Caco-2 (cell line): ENCODE measurements around the gene MED12L. TPM values are rescaled to one million over a fixed set of nuclear protein-coding genes. Genes with fewer than 3 reads are reported as not detected.

Experiments used
- BruUV-seq: library from RNA; stranded (reverse); fragments of 400-500 nt; replicated peaks from 2 replicates; lab custom pipeline; 2021; lab: Mats Ljungman, UMichigan
- CTCF ChIA-PET: fragments of 300-600 bp; sonication (Branson Sonifier 250); formaldehyde crosslinking; loops from one replicate; lab custom pipeline; 2022; ENCODE audit warnings: antibody characterized with exemption; lab: Charles Lee
- POLR2A ChIA-PET: fragments of 300-600 bp; sonication (Branson Sonifier 250); formaldehyde crosslinking; loops from one replicate; lab custom pipeline; 2022; ENCODE audit warnings: antibody characterized with exemption; lab: Charles Lee
- DNase-seq, 2 experiments: peaks; one replicate each; pipeline versions ENCODE4 v3.0.0 to v3.0.0-alpha.2; 2020 to 2022
- H3K27me3 ChIP-seq: replicated peaks from 2 replicates; pipeline ENCODE4 v1.6.0; 2011; ENCODE audit warnings: low read length; ENCODE audit not compliant: control insufficient read depth, insufficient read depth
- H3K36me3 ChIP-seq: 2 replicates; pipeline ENCODE4 v1.5.1; 2011; ENCODE audit warnings: low read length; ENCODE audit not compliant: control insufficient read depth, insufficient read depth
- H3K4me1 ChIP-seq: fragments of 250-450 bp; sonication (Bioruptor Pico); 2 replicates; pipeline ENCODE4 v1.5.1; 2020; ENCODE audit warnings: mild to moderate bottlenecking
- H3K4me3 ChIP-seq: 2 replicates; pipeline ENCODE4 v1.5.1; 2011; ENCODE audit warnings: low read depth, mild to moderate bottlenecking, control low read depth, low read length
- H3K9me3 ChIP-seq: fragments of 250-450 bp; sonication (Bioruptor Pico); 2 replicates; pipeline ENCODE4 v1.5.1; 2020; ENCODE audit warnings: mild to moderate bottlenecking, moderate library complexity
- H3K27ac Mint-ChIP-seq: one replicate; pipeline ENCODE4 v1.8.0; 2022; ENCODE audit warnings: mixed read lengths; ENCODE audit not compliant: unreplicated experiment
- H3K27me3 Mint-ChIP-seq: one replicate; pipeline ENCODE4 v1.8.0; 2022; ENCODE audit warnings: mixed read lengths; ENCODE audit not compliant: insufficient read depth, unreplicated experiment
- H3K36me3 Mint-ChIP-seq: one replicate; pipeline ENCODE4 v1.8.0; 2022; ENCODE audit warnings: mild to moderate bottlenecking, mixed read lengths; ENCODE audit not compliant: insufficient read depth, unreplicated experiment
- H3K4me1 Mint-ChIP-seq: one replicate; pipeline ENCODE4 v1.8.0; 2022; ENCODE audit warnings: low read depth, mixed read lengths; ENCODE audit not compliant: unreplicated experiment
- H3K4me3 Mint-ChIP-seq: one replicate; pipeline ENCODE4 v1.8.0; 2022; ENCODE audit warnings: mild to moderate bottlenecking, moderate library complexity, mixed read lengths; ENCODE audit not compliant: unreplicated experiment
- H3K9me3 Mint-ChIP-seq: one replicate; pipeline ENCODE4 v1.8.0; 2022; ENCODE audit warnings: mixed read lengths; ENCODE audit not compliant: unreplicated experiment
- CTCF ChIP-seq, 2 experiments: fragments of 200-600 bp in 1 of 2; IDR thresholded peaks; 1 replicate in 1 of 2; 2 replicates in 1 of 2; pipeline versions ENCODE4 v1.5.1 to v1.8.0; 2011 to 2022; ENCODE audit warnings: antibody characterized with exemption in 1 of 2, control low read depth in 1 of 2, inconsistent platforms in 1 of 2, low read depth in 1 of 2, low read length in 1 of 2, mild to moderate bottlenecking in 1 of 2, moderate library complexity in 1 of 2; ENCODE audit not compliant: insufficient read depth in 1 of 2, severe bottlenecking in 1 of 2, unreplicated experiment in 1 of 2
- intact Hi-C: fragments of 100-400 bp; cut with micrococcal nuclease; formaldehyde crosslinking; loops from one replicate; pipeline ENCODE4 v1.10.0; 2022; ENCODE audit not compliant: unreplicated experiment
- total RNA-seq: library from RNA; stranded (reverse); gene quantifications from 2 replicates; pipeline ENCODE4 v1.2.3, GENCODE V29; 2022

Gene MED12L
- total RNA-seq, 1 experiment from 2014 or later, result 21.5 TPM

GRCh38 chr3:151282921-151283320, 197.5 kb downstream of the MED12L start:
- Histone ChIP-seq H3K36me3 (no peaks in the 10 kb centered on the region), H3K27me3 (no peaks in the 10 kb centered on the region), H3K4me3 (no peak overlapping the region), H3K9me3 (no peaks in the 10 kb centered on the region), H3K4me1 (peaks cover 9% of the 10 kb centered on the region)
- H3K27me3 Mint-ChIP-seq, result no peaks in the 10 kb centered on the region
- ChIA-PET POLR2A (no interaction called here), CTCF (no interaction called here)
- DNase-seq, result peak in 1 of 2 experiments; percentile 44
- no peaks in the 10 kb centered on the region for H3K9me3 Mint-ChIP-seq
- peak; percentile 56 to 60 for TF ChIP-seq CTCF (IDR thresholded peaks at IDR 0.05; ENCODE audit: insufficient read depth in 1 of 2, low read depth in 1 of 2, low read length in 1 of 2, severe bottlenecking in 1 of 2, unreplicated experiment in 1 of 2)
- peaks cover 7% of the 10 kb centered on the region for H3K4me1 Mint-ChIP-seq
- H3K36me3 Mint-ChIP-seq, result no peaks in the 10 kb centered on the region
- no peak overlapping the region for H3K4me3 Mint-ChIP-seq
- intact Hi-C loops, result loop anchor here (1.0 to 10.0 kb wide), 4 partner anchors 22 to 278 kb away; no protein-coding TSS in a partner anchor
- BruUV-seq, result no TSS peak
- no peak overlapping the region for H3K27ac Mint-ChIP-seq

GRCh38 chr3:151283387-151283786, 197.9 kb downstream of the MED12L start:
- Mint-ChIP-seq H3K36me3 (no peaks in the 10 kb centered on the region), H3K27ac (no peak overlapping the region), H3K4me3 (no peak overlapping the region), H3K27me3 (no peaks in the 10 kb centered on the region), H3K4me1 (peaks cover 7% of the 10 kb centered on the region), H3K9me3 (no peaks in the 10 kb centered on the region)
- Histone ChIP-seq H3K4me3 (no peak overlapping the region), H3K36me3 (no peaks in the 10 kb centered on the region), H3K9me3 (no peaks in the 10 kb centered on the region), H3K4me1 (peaks cover 9% of the 10 kb centered on the region), H3K27me3 (no peaks in the 10 kb centered on the region)
- BruUV-seq, result no TSS peak
- intact Hi-C loops, result loop anchor here (1.0 to 10.0 kb wide), 4 partner anchors 22 to 279 kb away; no protein-coding TSS in a partner anchor
- TF ChIP-seq CTCF (IDR thresholded peaks at IDR 0.05; ENCODE audit: insufficient read depth in 1 of 2, low read depth in 1 of 2, low read length in 1 of 2, severe bottlenecking in 1 of 2, unreplicated experiment in 1 of 2), result no peak
- no peak for DNase-seq
- ChIA-PET POLR2A (no interaction called here), CTCF (no interaction called here)

GRCh38 chr3:151283907-151284461, 198.5 kb downstream of the MED12L start:
- no peak overlapping the region for H3K4me3 Mint-ChIP-seq
- Histone ChIP-seq H3K9me3 (no peaks in the 10 kb centered on the region), H3K4me1 (peaks cover 9% of the 10 kb centered on the region), H3K27me3 (no peaks in the 10 kb centered on the region), H3K4me3 (no peak overlapping the region), H3K36me3 (no peaks in the 10 kb centered on the region)
- intact Hi-C loops, result loop anchor here (1.0 to 10.0 kb wide), 4 partner anchors 21 to 279 kb away; no protein-coding TSS in a partner anchor
- peak in 1 of 2 experiments; percentile 30 for DNase-seq
- no peak for TF ChIP-seq CTCF (IDR thresholded peaks at IDR 0.05; ENCODE audit: insufficient read depth in 1 of 2, low read depth in 1 of 2, low read length in 1 of 2, severe bottlenecking in 1 of 2, unreplicated experiment in 1 of 2)
- ChIA-PET POLR2A (no interaction called here), CTCF (no interaction called here)
- BruUV-seq, result no TSS peak
- H3K9me3 Mint-ChIP-seq, result no peaks in the 10 kb centered on the region
- H3K27ac Mint-ChIP-seq, result no peak overlapping the region
- no peaks in the 10 kb centered on the region for H3K27me3 Mint-ChIP-seq
- H3K36me3 Mint-ChIP-seq, result no peaks in the 10 kb centered on the region
- peaks cover 7% of the 10 kb centered on the region for H3K4me1 Mint-ChIP-seq
